SH-SY5Y (cell line): Measurements from ENCODE around the gene MELTF.

Source experiments
- GATA2 ChIP-seq: IDR thresholded peaks from 2 replicates; pipeline ENCODE4 v1.6.1; 2011; ENCODE audit warnings: mild to moderate bottlenecking, low read depth, low read length
- GATA3 ChIP-seq: IDR thresholded peaks from 2 replicates; pipeline ENCODE4 v1.6.1; 2011; ENCODE audit warnings: low read depth, mild to moderate bottlenecking, low read length, moderate library complexity

- TF ChIP-seq GATA3, result no peak
- TF ChIP-seq GATA2, result no peak
These were observed 43.4 kb downstream of the MELTF start for GRCh38 chr3:196985954-196986885.
